ENCODE measurements around the gene CASP9. TPM values are rescaled to one million over a fixed set of nuclear protein-coding genes. Genes with fewer than 3 reads are reported as not detected.
A peak's percentile ranks its signal among the peaks of the same experiment; 100 is the strongest.
"Not testable (repeated sequence)": the region's sequence is repeated elsewhere in the genome, so short reads cannot be mapped to it uniquely, and the experiment has no call there.

CASP9 gene
- total and polyA plus RNA-seq, 5 experiments from 2014 or later: 8.0 to 15.9 (median 8.6) TPM

- peak overlapping the region in 1 of 10 donors; percentile 74 for H3K27ac Mint-ChIP-seq
- POLR2A ChIA-PET: not testable (repeated sequence)
Observed at GRCh38 chr1:15486844-15487610, 37.0 kb downstream of the CASP9 start.

GRCh38 chr1:15485636-15486035 lies 38.4 kb downstream of the CASP9 start:
- H3K27me3 Mint-ChIP-seq: no peaks in the 10 kb centered on the region
- no peaks in the 10 kb centered on the region for H3K9me3 Mint-ChIP-seq
- no peak overlapping the region for H3K4me3 Mint-ChIP-seq
- H3K27ac Mint-ChIP-seq: no peak overlapping the region
- no peak for DNase-seq
- H3K4me1 Mint-ChIP-seq: no peaks in the 10 kb centered on the region
- peaks cover 7 to 27% (median 23%) of the 10 kb centered on the region in 3 donors for H3K36me3 Mint-ChIP-seq
- no peak for ATAC-seq
- POLR2A ChIA-PET: no interaction called here

More at GRCh38 chr1:15486844-15487610, 37.0 kb downstream of the CASP9 start:
- not testable (repeated sequence) for H3K4me3 Mint-ChIP-seq, H3K4me1 Mint-ChIP-seq, H3K27me3 Mint-ChIP-seq, DNase-seq, H3K9me3 Mint-ChIP-seq, ATAC-seq
- peaks cover 7 to 37% (median 34%) of the 10 kb centered on the region in 3 donors for H3K36me3 Mint-ChIP-seq

GRCh38 chr1:15484443-15484842 lies 39.6 kb downstream of the CASP9 start:
- DNase-seq, H3K27me3 Mint-ChIP-seq, H3K27ac Mint-ChIP-seq, ATAC-seq, POLR2A ChIA-PET, H3K4me1 Mint-ChIP-seq, H3K4me3 Mint-ChIP-seq, H3K9me3 Mint-ChIP-seq: not testable (repeated sequence)
- peaks cover 7 to 19% (median 16%) of the 10 kb centered on the region in 3 donors for H3K36me3 Mint-ChIP-seq

GRCh38 chr1:15483971-15484370 lies 40.0 kb downstream of the CASP9 start:
- H3K4me1 Mint-ChIP-seq: no peaks in the 10 kb centered on the region
- H3K4me3 Mint-ChIP-seq: no peak overlapping the region
- ATAC-seq: no peak
- no peak for DNase-seq
- no peaks in the 10 kb centered on the region for H3K27me3 Mint-ChIP-seq
- H3K36me3 Mint-ChIP-seq: peaks cover 7 to 19% (median 15%) of the 10 kb centered on the region in 3 donors
- POLR2A ChIA-PET: no interaction called here
- H3K9me3 Mint-ChIP-seq: no peaks in the 10 kb centered on the region
- no peak overlapping the region for H3K27ac Mint-ChIP-seq

- DNase-seq, POLR2A ChIA-PET, H3K9me3 Mint-ChIP-seq, H3K27me3 Mint-ChIP-seq, ATAC-seq, H3K4me3 Mint-ChIP-seq, H3K4me1 Mint-ChIP-seq, H3K27ac Mint-ChIP-seq: not testable (repeated sequence)
- peaks cover 7 to 19% (median 15%) of the 10 kb centered on the region in 3 donors for H3K36me3 Mint-ChIP-seq
Observed at GRCh38 chr1:15482983-15483543, 41.0 kb downstream of the CASP9 start.

- ATAC-seq, H3K27me3 Mint-ChIP-seq, POLR2A ChIA-PET, H3K4me1 Mint-ChIP-seq, H3K4me3 Mint-ChIP-seq, H3K27ac Mint-ChIP-seq, H3K9me3 Mint-ChIP-seq, DNase-seq: not testable (repeated sequence)
- peaks cover 7 to 19% (median 15%) of the 10 kb centered on the region in 3 donors for H3K36me3 Mint-ChIP-seq
Observed at GRCh38 chr1:15482455-15482854, 41.6 kb downstream of the CASP9 start.

GRCh38 chr1:15479654-15480347 lies 44.2 kb downstream of the CASP9 start:
- no peaks in the 10 kb centered on the region for H3K27me3 Mint-ChIP-seq
- POLR2A ChIA-PET: no interaction called here
- peaks cover 0 to 5% (median 3%) of the 10 kb centered on the region in 3 donors for H3K36me3 Mint-ChIP-seq
- no peak for ATAC-seq
- peak overlapping the region in 1 of 10 donors; percentile 24 for H3K27ac Mint-ChIP-seq
- H3K4me3 Mint-ChIP-seq: no peak overlapping the region
- H3K4me1 Mint-ChIP-seq: no peaks in the 10 kb centered on the region
- DNase-seq: no peak
- H3K9me3 Mint-ChIP-seq: no peaks in the 10 kb centered on the region

- Mint-ChIP-seq H3K27me3 (no peaks in the 10 kb centered on the region), H3K4me1 (no peaks in the 10 kb centered on the region), H3K9me3 (no peaks in the 10 kb centered on the region), H3K36me3 (no peaks in the 10 kb centered on the region), H3K4me3 (no peak overlapping the region), H3K27ac (no peak overlapping the region)
- DNase-seq (no peak), ATAC-seq (no peak)
- POLR2A ChIA-PET: no interaction called here
Observed at GRCh38 chr1:15477646-15478212, 46.3 kb downstream of the CASP9 start.

- no peak overlapping the region for H3K4me3 Mint-ChIP-seq
- DNase-seq: no peak
- POLR2A ChIA-PET: no interaction called here
- H3K4me1 Mint-ChIP-seq: no peaks in the 10 kb centered on the region
- H3K9me3 Mint-ChIP-seq: no peaks in the 10 kb centered on the region
- no peak for ATAC-seq
- no peaks in the 10 kb centered on the region for H3K27me3 Mint-ChIP-seq
- H3K27ac Mint-ChIP-seq: no peak overlapping the region
- H3K36me3 Mint-ChIP-seq: no peaks in the 10 kb centered on the region
Observed at GRCh38 chr1:15476927-15477326, 47.1 kb downstream of the CASP9 start.

- H3K27me3 Mint-ChIP-seq: no peaks in the 10 kb centered on the region
- no peaks in the 10 kb centered on the region for H3K4me1 Mint-ChIP-seq
- DNase-seq: no peak
- no peaks in the 10 kb centered on the region for H3K36me3 Mint-ChIP-seq
- no peaks in the 10 kb centered on the region for H3K9me3 Mint-ChIP-seq
- POLR2A ChIA-PET: no interaction called here
- peak within 1 kb of the TSS in 1 of 10 donors; percentile 24 for H3K4me3 Mint-ChIP-seq
- H3K27ac Mint-ChIP-seq: no peak within 1 kb of the TSS
- no peak for ATAC-seq
Observed at GRCh38 chr1:15475752-15476314, 48.2 kb downstream of the CASP9 start, which contains the start of gene CELA2B. Gene CELA2B, plus strand, starts transcription at chr1:15476104. Its CDS starts 22 bp downstream, at chr1:15476126.

GRCh38 chr1:15472587-15472986 lies 51.4 kb downstream of the CASP9 start:
- no peak overlapping the region for H3K4me3 Mint-ChIP-seq
- no peaks in the 10 kb centered on the region for H3K27me3 Mint-ChIP-seq

GRCh38 chr1:15471723-15472122 lies 52.3 kb downstream of the CASP9 start:
- POLR2A ChIA-PET: not testable (repeated sequence)

More at GRCh38 chr1:15472587-15472986, 51.4 kb downstream of the CASP9 start:
- Mint-ChIP-seq H3K4me1 (no peaks in the 10 kb centered on the region), H3K36me3 (no peaks in the 10 kb centered on the region), H3K27ac (no peak overlapping the region), H3K9me3 (no peaks in the 10 kb centered on the region)
- no peak for DNase-seq
- POLR2A ChIA-PET: interaction anchor here (0.6 kb wide), 1 partner anchor 173 kb away, joined by 3 read pairs; no protein-coding TSS in a partner anchor
- no peak for ATAC-seq

More at GRCh38 chr1:15471723-15472122, 52.3 kb downstream of the CASP9 start:
- H3K9me3 Mint-ChIP-seq, H3K36me3 Mint-ChIP-seq, DNase-seq, H3K27ac Mint-ChIP-seq, H3K4me3 Mint-ChIP-seq, H3K4me1 Mint-ChIP-seq, ATAC-seq, H3K27me3 Mint-ChIP-seq: not testable (repeated sequence)
